ENCODE measurements around the gene LETMD1. TPM values are rescaled to one million over a fixed set of nuclear protein-coding genes. Genes with fewer than 3 reads are reported as not detected.

The LETMD1 gene
- total and polyA plus RNA-seq, 2 of the 13 experiments (the other 11 are each of a cell fraction or from before 2014, with no cell fraction given), result 43.3 to 87.7 TPM

- TF ChIP-seq ZNF800 (CRISPR knock-in tag; IDR thresholded peaks at IDR 0.05) (0 out of 2 replicates have a peak, but pooled peaks have one; percentile 2), PBX2 (CRISPR knock-in tag; IDR thresholded peaks at IDR 0.05) (no peak), MED1 (CRISPR knock-in tag; IDR thresholded peaks at IDR 0.05) (peak; percentile 57), RFX5 (IDR thresholded peaks at IDR 0.05; ENCODE audit: low read depth, low read length) (peak; percentile 85), NR1H2 (CRISPR knock-in tag; IDR thresholded peaks at IDR 0.05; ENCODE audit: borderline replicate concordance, low read depth) (peak; percentile 88), TBX2 (CRISPR knock-in tag; IDR thresholded peaks at IDR 0.05; ENCODE audit: borderline replicate concordance) (peak; percentile 96), ZBED4 (CRISPR knock-in tag; IDR thresholded peaks at IDR 0.05; ENCODE audit: borderline replicate concordance) (peak; percentile 24; the same call in 1 of the 2 replicates), ZSCAN22 (CRISPR knock-in tag; IDR thresholded peaks at IDR 0.05) (no peak), LRRFIP1 (CRISPR knock-in tag; conservative IDR thresholded peaks at IDR 0.05) (no peak), ZNF878 (CRISPR knock-in tag; IDR thresholded peaks at IDR 0.05) (peak; percentile 66), MZF1 (CRISPR knock-in tag; IDR thresholded peaks at IDR 0.05; ENCODE audit: borderline replicate concordance) (no peak), GATAD2A (CRISPR knock-in tag; IDR thresholded peaks at IDR 0.05) (no peak), E2F1 (CRISPR knock-in tag; IDR thresholded peaks at IDR 0.05) (peak; percentile 76; the same call in 1 of the 2 replicates), THAP11 (CRISPR knock-in tag; IDR thresholded peaks at IDR 0.05) (peak; percentile 69), POGZ (CRISPR knock-in tag; IDR thresholded peaks at IDR 0.05) (peak; percentile 86), ZNF629 (CRISPR knock-in tag; conservative IDR thresholded peaks at IDR 0.05) (0 out of 2 replicates have a peak, but pooled peaks have one; percentile 1), ZNF20 (CRISPR knock-in tag; IDR thresholded peaks at IDR 0.05) (peak; percentile 88; the same call in 1 of the 2 replicates)
Measured at GRCh38 chr12:51025836-51026638, 22.1 kb upstream of the LETMD1 start, which contains the start of gene SLC11A2 (continued).
